Ramos (cell line): Measurements from ENCODE around the gene GOLM1.

Experiments used
- in situ Hi-C: fragments of 300-500 bp; cut with MboI; formaldehyde crosslinking; loops from one replicate; pipeline ENCODE4 v1.14.3; 2022; ENCODE audit warnings: low sequenced_read_pairs; ENCODE audit not compliant: unreplicated experiment

Gene GOLM1

GRCh38 chr9:86005253-86005775 is 94.0 kb downstream of the GOLM1 start:
- in situ Hi-C loops: no loop called here

- in situ Hi-C loops: no loop called here
These were observed 103.8 kb downstream of the GOLM1 start for GRCh38 chr9:85995599-85995998.

- in situ Hi-C loops: no loop called here
These were observed 104.3 kb downstream of the GOLM1 start for GRCh38 chr9:85995097-85995496.

- in situ Hi-C loops: no loop called here
These were observed 105.2 kb downstream of the GOLM1 start for GRCh38 chr9:85994191-85994590.

- in situ Hi-C loops: no loop called here
These were observed 112.1 kb downstream of the GOLM1 start for GRCh38 chr9:85987236-85987635.

GRCh38 chr9:85984457-85984856 is 114.9 kb downstream of the GOLM1 start:
- in situ Hi-C loops: no loop called here

GRCh38 chr9:85981369-85981768 is 118.0 kb downstream of the GOLM1 start:
- in situ Hi-C loops: no loop called here

GRCh38 chr9:85978496-85978895 is 120.9 kb downstream of the GOLM1 start:
- in situ Hi-C loops: no loop called here
